Activated CD4-positive, alpha-beta T cell treated with anti-CD3 and anti-CD28 coated beads for 36 hours (primary cell): Measurements from ENCODE around the gene MCU. TPM values are rescaled to one million over a fixed set of nuclear protein-coding genes. Genes with fewer than 3 reads are reported as not detected.
"Not testable (repeated sequence)": the region's sequence is repeated elsewhere in the genome, so short reads cannot be mapped to it uniquely, and the experiment has no call there.

Experiments
- ATAC-seq: fragments of 200-7000 bp; cut with Tn5 transposase; one replicate; pipeline ENCODE4 v1.10.0; 2021; ENCODE audit warnings: mild to moderate bottlenecking, moderate library complexity
- CTCF ChIA-PET: fragments of 350-600 bp; sonication (Branson Sonifier 250); formaldehyde crosslinking; loops from one replicate; lab custom pipeline; 2021; ENCODE audit warnings: antibody characterized with exemption; lab: Charles Lee
- POLR2A ChIA-PET: fragments of 350-600 bp; sonication (Branson Sonifier 250); formaldehyde crosslinking; loops from one replicate; lab custom pipeline; 2021; ENCODE audit warnings: antibody characterized with exemption, inconsistent platforms; lab: Charles Lee
- DNase-seq: peaks from one replicate; pipeline ENCODE4 v3.0.0-alpha.2; 2020
- H3K27ac Mint-ChIP-seq: one replicate; pipeline ENCODE4 v1.8.0; 2021; ENCODE audit warnings: mixed read lengths
- H3K27me3 Mint-ChIP-seq: one replicate; pipeline ENCODE4 v1.8.0; 2021; ENCODE audit warnings: mixed read lengths
- H3K36me3 Mint-ChIP-seq: one replicate; pipeline ENCODE4 v1.8.0; 2021; ENCODE audit warnings: low read depth, mixed read lengths
- H3K4me1 Mint-ChIP-seq: one replicate; pipeline ENCODE4 v1.8.0; 2021; ENCODE audit warnings: mixed read lengths
- H3K4me3 Mint-ChIP-seq: one replicate; pipeline ENCODE4 v1.8.0; 2021; ENCODE audit warnings: mild to moderate bottlenecking, moderate library complexity, mixed read lengths
- H3K9me3 Mint-ChIP-seq: one replicate; pipeline ENCODE4 v1.8.0; 2021; ENCODE audit warnings: low read depth, mixed read lengths
- intact Hi-C, 2 experiments: fragments of 100-400 bp; cut with DNase I in 1 of 2; cut with micrococcal nuclease in 1 of 2; formaldehyde crosslinking; loops; one replicate each; pipeline versions ENCODE4 v1.14.2 to v1.15.1; 2022 to 2024; cut with DNase I, micrococcal nuclease
- total RNA-seq, 2 experiments: library from RNA; stranded (reverse); gene quantifications; one replicate each; pipeline ENCODE4 v1.2.3, GENCODE V29; 2021

The MCU gene
- total RNA-seq, 2 experiments from 2014 or later, result 15.1 to 16.0 TPM

GRCh38 chr10:72764151-72764550 lies 72.2 kb downstream of the MCU start:
- no peak for ATAC-seq
- peaks cover 14% of the 10 kb centered on the region for H3K36me3 Mint-ChIP-seq
- POLR2A ChIA-PET, result no interaction called here
- intact Hi-C loops, result no loop called here
- H3K9me3 Mint-ChIP-seq, result peaks cover 9% of the 10 kb centered on the region
- CTCF ChIA-PET, result interaction anchor here (0.5 kb wide), 1 partner anchor 15 kb away, joined by 3 read pairs; no protein-coding TSS in a partner anchor
- no peak overlapping the region for H3K4me3 Mint-ChIP-seq
- no peak for DNase-seq
- no peaks in the 10 kb centered on the region for H3K4me1 Mint-ChIP-seq
- H3K27ac Mint-ChIP-seq, result no peak overlapping the region
- H3K27me3 Mint-ChIP-seq, result no peaks in the 10 kb centered on the region

DNA sequence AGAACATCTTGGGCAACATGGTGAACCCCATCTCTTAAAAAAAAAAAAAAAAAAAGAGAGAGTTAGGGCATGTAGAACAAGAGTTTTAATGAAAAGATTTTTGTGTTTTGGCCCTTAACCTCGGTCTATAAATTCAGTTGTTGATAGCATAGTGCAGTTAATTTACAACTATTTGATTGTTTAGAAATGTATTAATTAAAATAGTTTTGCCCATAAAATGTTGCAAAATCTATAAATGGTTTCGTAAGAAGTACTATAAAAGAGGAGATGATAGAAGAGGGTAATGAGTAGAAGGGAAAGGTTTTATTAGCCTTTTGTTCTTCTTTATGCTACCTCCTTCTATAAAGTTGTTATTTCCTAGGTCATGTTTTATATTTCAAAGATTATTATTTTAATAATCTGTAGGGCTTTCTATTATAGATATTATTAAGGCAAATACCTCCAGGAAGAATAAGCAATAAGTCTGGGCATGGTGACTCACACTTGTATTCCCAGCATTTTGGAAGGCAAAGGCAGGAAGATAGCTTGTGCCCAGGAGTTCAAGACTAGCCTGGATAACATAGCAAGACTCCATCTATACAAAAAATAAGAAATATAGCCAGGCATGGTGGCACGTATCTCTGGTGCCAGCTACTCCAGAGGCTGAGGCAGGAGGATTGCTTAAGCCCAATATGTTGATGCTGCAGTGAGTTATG lies 73.3 kb downstream of the MCU start:
- Mint-ChIP-seq H3K36me3 (peaks cover 19% of the 10 kb centered on the region), H3K4me3 (no peak overlapping the region), H3K27me3 (no peaks in the 10 kb centered on the region), H3K4me1 (no peaks in the 10 kb centered on the region), H3K9me3 (peaks cover 16% of the 10 kb centered on the region), H3K27ac (no peak overlapping the region)
- POLR2A ChIA-PET, result no interaction called here
- no peak for DNase-seq
- CTCF ChIA-PET, result no interaction called here
- intact Hi-C loops, result no loop called here
- no peak for ATAC-seq

GRCh38 chr10:72771195-72771594 lies 79.3 kb downstream of the MCU start:
- Mint-ChIP-seq H3K9me3 (peaks cover 28% of the 10 kb centered on the region), H3K4me1 (peaks cover 18% of the 10 kb centered on the region), H3K36me3 (peaks cover 31% of the 10 kb centered on the region)
- ATAC-seq, H3K27me3 Mint-ChIP-seq, CTCF ChIA-PET, DNase-seq, POLR2A ChIA-PET, intact Hi-C loops, H3K4me3 Mint-ChIP-seq, H3K27ac Mint-ChIP-seq: not testable (repeated sequence)

GRCh38 chr10:72772031-72772430 lies 80.1 kb downstream of the MCU start:
- Mint-ChIP-seq H3K4me3 (no peak overlapping the region), H3K27ac (no peak overlapping the region), H3K27me3 (no peaks in the 10 kb centered on the region), H3K4me1 (peaks cover 18% of the 10 kb centered on the region), H3K9me3 (peaks cover 32% of the 10 kb centered on the region), H3K36me3 (peaks cover 31% of the 10 kb centered on the region)
- CTCF ChIA-PET, result no interaction called here
- no peak for DNase-seq
- no peak for ATAC-seq
- POLR2A ChIA-PET, result no interaction called here
- intact Hi-C loops, result no loop called here

GRCh38 chr10:72779874-72780273 lies 87.9 kb downstream of the MCU start:
- ATAC-seq (no peak), DNase-seq (no peak)
- no peak overlapping the region for H3K27ac Mint-ChIP-seq
- intact Hi-C loops, result no loop called here
- H3K27me3 Mint-ChIP-seq, result no peaks in the 10 kb centered on the region
- H3K4me3 Mint-ChIP-seq, result no peak overlapping the region
- ChIA-PET POLR2A (no interaction called here), CTCF (no interaction called here)
- peaks cover 6% of the 10 kb centered on the region for H3K9me3 Mint-ChIP-seq
- H3K4me1 Mint-ChIP-seq, result peaks cover 4% of the 10 kb centered on the region
- no peaks in the 10 kb centered on the region for H3K36me3 Mint-ChIP-seq

DNA sequence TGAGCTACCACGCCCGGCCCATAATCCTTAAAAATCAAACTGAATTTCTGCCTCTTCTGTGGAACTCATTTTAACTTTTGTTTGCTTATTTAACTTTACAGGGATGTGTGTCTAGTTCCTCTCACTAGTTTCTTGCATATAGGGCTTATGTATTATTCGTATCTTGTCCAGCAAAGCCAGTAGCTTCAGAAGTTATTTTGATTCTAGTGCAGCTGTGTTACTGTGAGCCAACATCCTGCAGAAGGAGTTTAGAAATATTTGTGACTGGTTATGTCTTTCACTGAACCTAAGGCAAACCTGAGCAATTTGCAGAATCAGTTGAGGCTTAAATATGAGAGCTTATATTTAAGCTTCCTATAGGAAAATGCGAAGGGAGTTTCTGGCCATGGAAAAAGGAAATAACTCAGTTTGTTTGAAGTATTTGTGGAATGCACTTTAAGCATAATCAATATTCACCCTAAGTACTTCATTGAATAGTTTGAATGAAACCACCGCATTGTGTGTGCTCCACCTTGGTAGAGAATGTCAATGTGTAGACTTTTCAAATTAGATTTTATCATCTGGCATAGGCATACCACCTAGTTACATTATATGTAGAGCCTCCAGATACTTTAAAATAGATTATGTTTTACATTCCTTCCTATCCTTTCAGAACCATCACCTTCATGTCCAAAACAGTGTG lies 90.8 kb downstream of the MCU start:
- ATAC-seq (no peak), DNase-seq (no peak)
- H3K36me3 Mint-ChIP-seq, result peaks cover under 1% of the 10 kb centered on the region
- intact Hi-C loops, result no loop called here
- H3K4me3 Mint-ChIP-seq, result no peak overlapping the region
- no peaks in the 10 kb centered on the region for H3K27me3 Mint-ChIP-seq
- no peaks in the 10 kb centered on the region for H3K4me1 Mint-ChIP-seq
- ChIA-PET CTCF (interaction anchor here (1.7 kb wide), 1 partner anchor 25 kb away, joined by 5 read pairs; no protein-coding TSS in a partner anchor), POLR2A (no interaction called here)
- H3K27ac Mint-ChIP-seq, result no peak overlapping the region
- no peaks in the 10 kb centered on the region for H3K9me3 Mint-ChIP-seq

DNA sequence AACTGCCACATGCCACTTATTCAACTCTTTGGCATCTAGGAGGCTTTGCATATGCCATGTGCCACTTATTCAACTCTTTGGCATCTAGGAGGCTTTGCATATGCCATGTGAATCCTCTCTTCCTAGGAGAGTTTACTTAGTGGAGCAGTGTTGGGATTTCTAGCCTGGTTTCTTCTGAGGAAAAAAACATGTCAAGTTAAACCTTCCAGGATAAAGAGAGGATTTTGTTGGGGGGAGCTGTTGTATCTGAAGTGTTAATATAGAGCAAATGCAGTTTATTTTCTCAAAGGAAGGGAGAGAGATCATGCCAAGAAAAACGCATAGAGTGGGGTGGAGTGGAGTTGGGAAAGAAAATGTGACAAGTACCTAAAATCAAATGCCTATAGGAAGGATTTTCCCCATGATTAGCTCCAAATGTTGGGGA lies 91.5 kb downstream of the MCU start:
- Mint-ChIP-seq H3K27ac (no peak overlapping the region), H3K4me3 (no peak overlapping the region), H3K4me1 (no peaks in the 10 kb centered on the region)

GRCh38 chr10:72784551-72785351 lies 92.8 kb downstream of the MCU start:
- Mint-ChIP-seq H3K4me3 (no peak overlapping the region), H3K36me3 (peaks cover 3% of the 10 kb centered on the region), H3K4me1 (peaks cover 8% of the 10 kb centered on the region), H3K9me3 (no peaks in the 10 kb centered on the region), H3K27ac (no peak overlapping the region), H3K27me3 (no peaks in the 10 kb centered on the region)
- ChIA-PET CTCF (interaction anchor here (1.7 to 2.4 kb wide), 2 partner anchors 7 to 23 kb away, joined by 5 read pairs; no protein-coding TSS in a partner anchor), POLR2A (no interaction called here)
- no peak for DNase-seq
- intact Hi-C loops, result no loop called here
- ATAC-seq, result no peak

More for the DNA sequence above, 91.5 kb downstream of the MCU start:
- H3K36me3 Mint-ChIP-seq, result peaks cover 3% of the 10 kb centered on the region
- ChIA-PET CTCF (interaction anchor here (0.7 to 1.7 kb wide), 2 partner anchors 24 to 51 kb away, joined by 3 to 5 read pairs; no protein-coding TSS in a partner anchor), POLR2A (no interaction called here)
- no peaks in the 10 kb centered on the region for H3K9me3 Mint-ChIP-seq
- H3K27me3 Mint-ChIP-seq, result no peaks in the 10 kb centered on the region
- no peak for ATAC-seq
- intact Hi-C loops, result no loop called here
- no peak for DNase-seq

- no peak overlapping the region for H3K27ac Mint-ChIP-seq
- peaks cover 3% of the 10 kb centered on the region for H3K36me3 Mint-ChIP-seq
- H3K4me3 Mint-ChIP-seq, result no peak overlapping the region
- ATAC-seq (no peak), DNase-seq (no peak)
- ChIA-PET POLR2A (no interaction called here), CTCF (interaction anchor here (2.4 kb wide), 1 partner anchor 8 kb away, joined by 5 read pairs; no protein-coding TSS in a partner anchor)
- intact Hi-C loops, result no loop called here
- H3K27me3 Mint-ChIP-seq, result no peaks in the 10 kb centered on the region
- no peaks in the 10 kb centered on the region for H3K9me3 Mint-ChIP-seq
- peaks cover 11% of the 10 kb centered on the region for H3K4me1 Mint-ChIP-seq
Measured at GRCh38 chr10:72785409-72785808, 93.5 kb downstream of the MCU start.

- CTCF ChIA-PET, result interaction anchor here (1.1 kb wide), 1 partner anchor 24 kb away, joined by 3 read pairs; no protein-coding TSS in a partner anchor
- intact Hi-C loops, result no loop called here
- POLR2A ChIA-PET, result no interaction called here
- ATAC-seq (no peak), DNase-seq (no peak)
- Mint-ChIP-seq H3K4me1 (peaks cover 11% of the 10 kb centered on the region), H3K4me3 (no peak overlapping the region), H3K9me3 (no peaks in the 10 kb centered on the region), H3K36me3 (peaks cover 3% of the 10 kb centered on the region), H3K27me3 (no peaks in the 10 kb centered on the region), H3K27ac (no peak overlapping the region)
Measured at GRCh38 chr10:72790216-72790990, 98.5 kb downstream of the MCU start.

- H3K27ac Mint-ChIP-seq, result no peak overlapping the region
- H3K4me3 Mint-ChIP-seq, result no peak overlapping the region
- intact Hi-C loops, result no loop called here
- DNase-seq (no peak), ATAC-seq (no peak)
- ChIA-PET POLR2A (no interaction called here), CTCF (interaction anchor here (0.6 kb wide), 1 partner anchor 205 kb away, joined by 3 read pairs; no protein-coding TSS in a partner anchor)
- H3K36me3 Mint-ChIP-seq, result peaks cover 3% of the 10 kb centered on the region
- no peaks in the 10 kb centered on the region for H3K27me3 Mint-ChIP-seq
- H3K9me3 Mint-ChIP-seq, result no peaks in the 10 kb centered on the region
- H3K4me1 Mint-ChIP-seq, result peaks cover 13% of the 10 kb centered on the region
Measured at GRCh38 chr10:72792288-72792687, 100.3 kb downstream of the MCU start.
